DND-41 (cell line): ENCODE results near the gene TYRP1.

Source experiments
- CTCF ChIP-seq: IDR thresholded peaks from 2 replicates; pipeline ENCODE4 v1.5.1; 2012; ENCODE audit warnings: borderline replicate concordance, low read length, moderate library complexity, mild to moderate bottlenecking; ENCODE audit not compliant: poor library complexity, severe bottlenecking; ENCODE audit errors: extremely low read depth
- EZH2 ChIP-seq: IDR thresholded peaks from 3 replicates; pipeline ENCODE4 v1.6.1; 2012; ENCODE audit warnings: borderline replicate concordance, low read depth, mild to moderate bottlenecking, moderate library complexity, low read length, inconsistent platforms; ENCODE audit not compliant: severe bottlenecking

GRCh38 chr9:12720551-12720950 lies 27.4 kb downstream of the TYRP1 start:
- TF ChIP-seq CTCF (no peak), EZH2 (no peak)
